PC-3 (cell line): Measurements from ENCODE around the gene MLLT3. TPM values are rescaled to one million over a fixed set of nuclear protein-coding genes. Genes with fewer than 3 reads are reported as not detected.

Source experiments
- ATAC-seq: fragments of 200-7000 bp; cut with Tn5 transposase; 2 replicates; pipeline ENCODE4 v1.9.1; 2020; ENCODE audit warnings: mild to moderate bottlenecking, moderate library complexity
- BruUV-seq: library from RNA; stranded (reverse); fragments of 400-500 nt; replicated peaks from 2 replicates; lab custom pipeline; 2021; lab: Mats Ljungman, UMichigan
- CTCF ChIA-PET: fragments of 300-600 bp; sonication (Branson Sonifier 250); formaldehyde crosslinking; loops from one replicate; lab custom pipeline; 2022; ENCODE audit warnings: antibody characterized with exemption; lab: Charles Lee
- POLR2A ChIA-PET: fragments of 300-600 bp; sonication (Branson Sonifier 250); formaldehyde crosslinking; loops from one replicate; lab custom pipeline; 2022; ENCODE audit warnings: antibody characterized with exemption; ENCODE audit not compliant: unreplicated experiment; lab: Charles Lee
- DNase-seq: peaks from one replicate; pipeline ENCODE4 v3.0.0-alpha.2; 2015
- H2AFZ ChIP-seq: fragments of 300-600 bp; sonication (generic); 2 replicates; pipeline ENCODE4 v1.6.0; 2016; ENCODE audit warnings: antibody characterized with exemption, low read length
- H3F3A ChIP-seq: fragments of 300-600 bp; sonication (generic); one replicate; pipeline ENCODE4 v1.6.0; 2017; ENCODE audit warnings: antibody characterized with exemption, low read length, control low read depth, mild to moderate bottlenecking; ENCODE audit not compliant: unreplicated experiment
- H3K27ac ChIP-seq: fragments of 300-600 bp; sonication (generic); 2 replicates; pipeline ENCODE4 v1.5.1; 2016; ENCODE audit warnings: mild to moderate bottlenecking, low read length
- H3K27me3 ChIP-seq: fragments of 300-600 bp; sonication (generic); 2 replicates; pipeline ENCODE4 v1.6.1; 2016; ENCODE audit warnings: low read length, mixed read lengths
- H3K36me3 ChIP-seq: fragments of 300-600 bp; sonication (generic); 2 replicates; pipeline ENCODE4 v1.6.1; 2016; ENCODE audit warnings: low read depth, mixed run types, low read length, mixed read lengths
- H3K4me1 ChIP-seq: fragments of 300-600 bp; sonication (generic); 2 replicates; pipeline ENCODE4 v1.5.1; 2016; ENCODE audit warnings: low read length; ENCODE audit not compliant: insufficient read depth
- H3K4me2 ChIP-seq: fragments of 300-600 bp; sonication (generic); 2 replicates; pipeline ENCODE4 v1.6.0; 2016; ENCODE audit warnings: low read length
- H3K4me3 ChIP-seq: fragments of 300-600 bp; sonication (generic); 2 replicates; pipeline ENCODE4 v1.5.1; 2016; ENCODE audit warnings: mild to moderate bottlenecking, low read length, mixed read lengths
- H3K79me2 ChIP-seq: fragments of 300-600 bp; sonication (generic); 2 replicates; pipeline ENCODE4 v1.6.1; 2017; ENCODE audit warnings: low read length, mixed read lengths
- H3K9ac ChIP-seq: fragments of 300-600 bp; sonication (generic); 2 replicates; pipeline ENCODE4 v1.6.0; 2016; ENCODE audit warnings: mild to moderate bottlenecking, low read length
- H3K9me2 ChIP-seq: fragments of 300-600 bp; sonication (generic); replicated peaks from 2 replicates; pipeline ENCODE4 v1.6.1; 2016; ENCODE audit warnings: mixed run types, low read length, mixed read lengths
- H3K9me3 ChIP-seq: fragments of 300-600 bp; sonication (generic); 2 replicates; pipeline ENCODE4 v1.6.1; 2016; ENCODE audit warnings: low read length, mixed read lengths
- H4K20me1 ChIP-seq: fragments of 300-600 bp; sonication (generic); 2 replicates; pipeline ENCODE4 v1.6.1; 2016; ENCODE audit warnings: low read length, mixed read lengths
- EZH2 ChIP-seq: fragments of 300-600 bp; sonication (generic); IDR thresholded peaks from one replicate; pipeline ENCODE4 v1.6.1; 2017; ENCODE audit warnings: antibody characterized with exemption, mild to moderate bottlenecking, low read length; ENCODE audit not compliant: unreplicated experiment
- EZH2phosphoT487 ChIP-seq: fragments of 300-600 bp; sonication (generic); IDR thresholded peaks from 2 replicates; pipeline ENCODE4 v1.6.1; 2018; ENCODE audit warnings: mild to moderate bottlenecking, antibody characterized with exemption, low read length, borderline replicate concordance
- intact Hi-C: fragments of 100-400 bp; cut with micrococcal nuclease; formaldehyde crosslinking; loops from 2 replicates; pipeline ENCODE4 v1.9.0; 2023
- total RNA-seq: library from RNA; depleted of rRNA; stranded (reverse); fragments of >200 nt; gene quantifications from 2 replicates; pipeline ENCODE4 v1.2.3, GENCODE V29; 2014
- TF ChIP-seq, protein P1 (sequence below): fragments of 300-600 bp; sonication (generic); conservative IDR thresholded peaks from 2 replicates; pipeline ENCODE4 v1.5.1; 2017; ENCODE audit warnings: antibody characterized with exemption, low read depth, mild to moderate bottlenecking, low read length

MLLT3 gene
- total RNA-seq, 1 experiment from 2014 or later, result 7.1 TPM

GRCh38 chr9:20472342-20473045 lies 149.8 kb downstream of the MLLT3 start:
- no TSS peak for BruUV-seq
- Histone ChIP-seq H2AFZ (no peak overlapping the region), H3K36me3 (no peaks in the 10 kb centered on the region), H3F3A (no peaks in the 10 kb centered on the region), H4K20me1 (no peaks in the 10 kb centered on the region), H3K27me3 (no peaks in the 10 kb centered on the region), H3K4me3 (no peak overlapping the region), H3K4me1 (no peaks in the 10 kb centered on the region), H3K9me2 (no peaks in the 10 kb centered on the region), H3K79me2 (no peaks in the 10 kb centered on the region), H3K4me2 (no peak overlapping the region), H3K9me3 (no peaks in the 10 kb centered on the region), H3K27ac (no peak overlapping the region), H3K9ac (no peak overlapping the region)
- ChIA-PET POLR2A (no interaction called here), CTCF (no interaction called here)
- DNase-seq, result no peak
- TF ChIP-seq, protein P1, sequence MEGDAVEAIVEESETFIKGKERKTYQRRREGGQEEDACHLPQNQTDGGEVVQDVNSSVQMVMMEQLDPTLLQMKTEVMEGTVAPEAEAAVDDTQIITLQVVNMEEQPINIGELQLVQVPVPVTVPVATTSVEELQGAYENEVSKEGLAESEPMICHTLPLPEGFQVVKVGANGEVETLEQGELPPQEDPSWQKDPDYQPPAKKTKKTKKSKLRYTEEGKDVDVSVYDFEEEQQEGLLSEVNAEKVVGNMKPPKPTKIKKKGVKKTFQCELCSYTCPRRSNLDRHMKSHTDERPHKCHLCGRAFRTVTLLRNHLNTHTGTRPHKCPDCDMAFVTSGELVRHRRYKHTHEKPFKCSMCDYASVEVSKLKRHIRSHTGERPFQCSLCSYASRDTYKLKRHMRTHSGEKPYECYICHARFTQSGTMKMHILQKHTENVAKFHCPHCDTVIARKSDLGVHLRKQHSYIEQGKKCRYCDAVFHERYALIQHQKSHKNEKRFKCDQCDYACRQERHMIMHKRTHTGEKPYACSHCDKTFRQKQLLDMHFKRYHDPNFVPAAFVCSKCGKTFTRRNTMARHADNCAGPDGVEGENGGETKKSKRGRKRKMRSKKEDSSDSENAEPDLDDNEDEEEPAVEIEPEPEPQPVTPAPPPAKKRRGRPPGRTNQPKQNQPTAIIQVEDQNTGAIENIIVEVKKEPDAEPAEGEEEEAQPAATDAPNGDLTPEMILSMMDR, result no peak
- TF ChIP-seq EZH2 (no peak), EZH2phosphoT487 (no peak)
- intact Hi-C loops, result no loop called here
- no peak for ATAC-seq

DNA sequence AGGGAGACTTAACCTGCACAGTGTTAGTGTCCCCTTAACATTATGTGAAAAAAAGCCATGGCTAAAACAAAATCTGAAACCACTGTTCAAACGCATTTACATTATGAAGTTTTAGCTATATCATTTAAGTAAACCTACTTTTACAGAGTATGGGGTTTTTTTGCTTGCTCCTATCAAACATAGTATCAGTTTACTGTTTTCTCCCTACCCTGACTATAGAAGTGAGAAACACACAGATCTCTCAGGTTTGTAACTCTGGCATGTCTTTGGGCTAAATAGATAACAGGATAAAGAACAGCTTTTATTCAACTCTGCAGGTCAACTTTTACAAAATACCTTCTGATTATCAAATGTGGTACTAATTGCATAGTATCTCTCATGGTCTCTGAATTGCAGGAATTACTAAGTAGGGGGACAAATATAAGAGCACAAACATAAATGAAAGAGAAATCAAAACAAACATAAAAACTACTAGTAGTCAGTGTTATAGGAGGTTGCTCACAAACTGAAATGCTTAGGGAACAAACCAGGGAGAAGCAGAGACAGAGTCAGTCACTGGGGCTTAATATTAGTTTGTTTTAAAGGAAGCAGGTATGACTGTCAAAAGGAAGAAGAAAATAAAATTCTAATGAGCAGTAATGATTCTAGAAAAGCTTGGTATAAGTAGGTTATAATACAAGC lies 155.8 kb downstream of the MLLT3 start:
- no peak overlapping the region for H3K4me2 ChIP-seq
- ChIA-PET CTCF (no interaction called here), POLR2A (no interaction called here)
- H3K27me3 ChIP-seq, result no peaks in the 10 kb centered on the region
- H3F3A ChIP-seq, result no peaks in the 10 kb centered on the region
- H3K9ac ChIP-seq, result no peak overlapping the region
- TF ChIP-seq EZH2phosphoT487 (no peak), EZH2 (no peak)
- TF ChIP-seq, protein P1, result no peak
- BruUV-seq, result no TSS peak
- H3K4me3 ChIP-seq, result no peak overlapping the region
- no peaks in the 10 kb centered on the region for H3K36me3 ChIP-seq
- H3K9me3 ChIP-seq, result no peaks in the 10 kb centered on the region
- H4K20me1 ChIP-seq, result no peaks in the 10 kb centered on the region
- intact Hi-C loops, result no loop called here
- H2AFZ ChIP-seq, result no peak overlapping the region
- DNase-seq (no peak), ATAC-seq (no peak)
- no peaks in the 10 kb centered on the region for H3K79me2 ChIP-seq
- H3K9me2 ChIP-seq, result no peaks in the 10 kb centered on the region
- H3K4me1 ChIP-seq, result no peaks in the 10 kb centered on the region
- no peak overlapping the region for H3K27ac ChIP-seq

DNA sequence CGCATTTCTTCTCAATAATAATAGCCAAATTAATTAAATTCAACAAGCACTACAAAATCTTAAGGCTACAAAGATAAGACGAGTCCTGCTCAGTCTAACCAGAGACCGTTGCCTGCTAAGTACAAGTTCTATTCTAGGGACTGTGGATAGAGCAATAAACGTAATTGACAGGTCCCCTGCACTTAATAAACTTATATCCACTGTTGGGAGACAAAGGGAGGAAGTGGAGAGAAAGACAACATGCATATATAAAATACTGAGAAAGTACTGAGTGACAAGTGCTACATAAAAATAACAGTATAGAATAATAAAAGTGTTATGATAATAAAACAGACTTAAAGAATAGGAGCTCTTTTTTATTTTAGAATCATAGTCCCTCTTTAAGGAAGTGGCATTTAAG lies 158.1 kb downstream of the MLLT3 start:
- no peaks in the 10 kb centered on the region for H3K36me3 ChIP-seq
- no TSS peak for BruUV-seq
- no peak overlapping the region for H3K4me2 ChIP-seq
- H3K4me3 ChIP-seq, result no peak overlapping the region
- no peaks in the 10 kb centered on the region for H3K9me2 ChIP-seq
- TF ChIP-seq EZH2phosphoT487, result no peak
- TF ChIP-seq, protein P1, result no peak
- TF ChIP-seq EZH2, result no peak
- H3K9ac ChIP-seq, result no peak overlapping the region
- no peaks in the 10 kb centered on the region for H3F3A ChIP-seq
- CTCF ChIA-PET, result no interaction called here
- no peak overlapping the region for H2AFZ ChIP-seq
- DNase-seq, result no peak
- H3K4me1 ChIP-seq, result no peaks in the 10 kb centered on the region
- no peaks in the 10 kb centered on the region for H3K79me2 ChIP-seq
- no peak for ATAC-seq
- intact Hi-C loops, result no loop called here
- no peaks in the 10 kb centered on the region for H3K27me3 ChIP-seq
- no peaks in the 10 kb centered on the region for H3K9me3 ChIP-seq
- POLR2A ChIA-PET, result no interaction called here
- H4K20me1 ChIP-seq, result no peaks in the 10 kb centered on the region
- no peak overlapping the region for H3K27ac ChIP-seq
